ENCODE data around the gene SEC16A.

Gene SEC16A

GRCh38 chr9:136499935-136500910 lies 17.4 kb upstream of the SEC16A start:
- DNase-seq = no peak

- no peak for DNase-seq
Observed at GRCh38 chr9:136499071-136499934, 16.5 kb upstream of the SEC16A start.

- DNase-seq = no peak
Observed at GRCh38 chr9:136497916-136498695, 15.3 kb upstream of the SEC16A start.

GRCh38 chr9:136496801-136497620 lies 14.2 kb upstream of the SEC16A start:
- DNase-seq = no peak

GRCh38 chr9:136496181-136496580 lies 13.3 kb upstream of the SEC16A start:
- no peak for DNase-seq

- DNase-seq = no peak
Observed at GRCh38 chr9:136495238-136495800, 12.5 kb upstream of the SEC16A start.

GRCh38 chr9:136494531-136495215 lies 11.8 kb upstream of the SEC16A start:
- DNase-seq = no peak

- DNase-seq = no peak
Observed at GRCh38 chr9:136494012-136494411, 11.2 kb upstream of the SEC16A start.

GRCh38 chr9:136493567-136493971 lies 10.7 kb upstream of the SEC16A start:
- no peak for DNase-seq

- no peak for DNase-seq
Observed at GRCh38 chr9:136492978-136493522, 10.2 kb upstream of the SEC16A start.

- DNase-seq = no peak
Observed at GRCh38 chr9:136489731-136490130, 6.9 kb upstream of the SEC16A start.

GRCh38 chr9:136488247-136489214 lies 5.7 kb upstream of the SEC16A start:
- peak; percentile 72 for DNase-seq

GRCh38 chr9:136487672-136488071 lies 4.8 kb upstream of the SEC16A start:
- DNase-seq = no peak

- DNase-seq = no peak
Observed at GRCh38 chr9:136486823-136487620, 4.2 kb upstream of the SEC16A start.

GRCh38 chr9:136486131-136486530 lies 3.3 kb upstream of the SEC16A start:
- no peak for DNase-seq

GRCh38 chr9:136485049-136486045 lies 2.5 kb upstream of the SEC16A start:
- peak; percentile 82 to 85 for DNase-seq
